Stomach (tissue), 9 donors: ENCODE results near the gene SHANK2. TPM values are rescaled to one million over a fixed set of nuclear protein-coding genes. Genes with fewer than 3 reads are reported as not detected.

Source experiments
- DNase-seq, 2 donors: peaks; one replicate each; pipeline versions ENCODE4 v3.0.0 to v3.0.0-alpha.2; 2013 to 2019
- H3K27ac ChIP-seq, 5 donors: fragments of 200-600 bp in 4 of 5; sonication (generic) in 4 of 5; one replicate each; pipeline ENCODE4 v1.5.1; 2013 to 2019; ENCODE audit warnings: mild to moderate bottlenecking in 1 of 5, moderate library complexity in 1 of 5
- H3K27me3 ChIP-seq, 3 donors: fragments of 200-600 bp; sonication (generic); one replicate each; pipeline ENCODE4 v1.5.1; 2017 to 2019; ENCODE audit warnings: mixed run types in 1 of 3
- H3K36me3 ChIP-seq, 4 donors: fragments of 200-600 bp; sonication (generic); 1 replicate in 3 of 4; 2 replicates in 1 of 4; pipeline ENCODE4 v1.5.1; 2016 to 2019
- H3K4me1 ChIP-seq, 4 donors: fragments of 200-600 bp; sonication (generic); one replicate each; pipeline ENCODE4 v1.5.1; 2016 to 2019
- H3K4me3 ChIP-seq, 4 donors: fragments of 200-600 bp; sonication (generic) in 3 of 4; one replicate each; pipeline ENCODE4 v1.5.1; 2016 to 2019; ENCODE audit warnings: mild to moderate bottlenecking in 1 of 4
- H3K9me3 ChIP-seq, 4 donors: fragments of 200-600 bp; sonication (generic); one replicate each; pipeline ENCODE4 v1.5.1; 2016 to 2019
- CTCF ChIP-seq, 7 experiments: fragments of 450-650 bp in 4 of 7; fragments of 200-600 bp in 3 of 7; sonication (generic) in 3 of 7; IDR thresholded peaks; one replicate each; pipeline ENCODE4 v1.5.1; 2016 to 2019; ENCODE audit warnings: antibody characterized with exemption in 7 of 7, control low read depth in 2 of 7, mild to moderate bottlenecking in 1 of 7
- EP300 ChIP-seq: sonication (generic); formaldehyde crosslinking; IDR thresholded peaks from one replicate; pipeline ENCODE4 v1.6.1; 2017; ENCODE audit warnings: antibody characterized with exemption
- POLR2A ChIP-seq, 4 donors: fragments of 450-650 bp; IDR thresholded peaks; one replicate each; pipeline ENCODE4 v1.6.1; 2016; ENCODE audit warnings: antibody characterized with exemption in 4 of 4, control low read depth in 2 of 4, mild to moderate bottlenecking in 1 of 4, moderate library complexity in 1 of 4
- POLR2AphosphoS5 ChIP-seq, 3 donors: sonication (generic); formaldehyde crosslinking; IDR thresholded peaks; one replicate each; pipeline ENCODE4 v1.6.1; 2016; ENCODE audit warnings: antibody characterized with exemption in 3 of 3
- WGBS, 5 donors: extraction: QIAGEN DNeasy Blood & Tissue Kit in 3 of 5; methylation state at CpG; one replicate each; pipeline versions ENCODE4 v1.1.5 to v1.1.7; 2013 to 2018; 5-methylcytosine and 5-hydroxymethylcytosine counted together
- intact Hi-C: fragments of 100-400 bp; cut with DNase I; formaldehyde crosslinking; loops from one replicate; pipeline ENCODE4 v1.15.1; 2023; ENCODE audit warnings: low total_unique reads
- polyA plus RNA-seq, 3 donors: library from polyadenylated mRNA; stranded (reverse); fragments of 200-250 nt; gene quantifications; one replicate each; pipeline ENCODE4 v1.2.3, GENCODE V29; 2013
- total RNA-seq, 5 donors: library from RNA; depleted of rRNA; stranded (reverse); fragments of >200 nt; gene quantifications; one replicate each; pipeline versions ENCODE4 v1.1.0 to v1.2.3, GENCODE V29; 2014 to 2016
- donor health status: healthy with polysubstance abuse.
- donor health status: Bipolar disorder and iron deficiency.
- donor health status: healthy.

SHANK2 gene
- total and polyA plus RNA-seq, 8 donors: 1.6 to 126 (median 47.1) TPM

GRCh38 chr11:71283971-71284441 is 31.6 kb upstream of the SHANK2 start:
- 30 to 51% (median 33%) methylated on average over 16 of the region's 16 CpGs for WGBS, 5 donors
- peaks cover 7 to 21% (median 19%) of the 10 kb centered on the region in 4 donors for H3K4me1 ChIP-seq
- peak overlapping the region in 3 of 4 donors; percentile 11 to 24 (median 18) for H3K4me3 ChIP-seq
- H3K9me3 ChIP-seq: peaks cover 0 to under 1% (median 0%) of the 10 kb centered on the region in 4 donors
- TF ChIP-seq POLR2AphosphoS5 (IDR thresholded peaks at IDR 0.05): peak in 2 of 3 donors; percentile 77 to 79
- no peak for TF ChIP-seq CTCF (IDR thresholded peaks at IDR 0.05)
- intact Hi-C loops: no loop called here
- DNase-seq: peak; percentile 94
- peak overlapping the region; percentile 78 to 82 (median 80) for H3K27ac ChIP-seq
- peaks cover 0 to 7% (median 0%) of the 10 kb centered on the region in 3 donors for H3K27me3 ChIP-seq
- no peaks in the 10 kb centered on the region for H3K36me3 ChIP-seq

GRCh38 chr11:71282581-71283351 is 30.4 kb upstream of the SHANK2 start:
- no peak overlapping the region for H3K4me3 ChIP-seq
- peaks cover 7 to 21% (median 19%) of the 10 kb centered on the region in 4 donors for H3K4me1 ChIP-seq
- H3K36me3 ChIP-seq: no peaks in the 10 kb centered on the region
- no peaks in the 10 kb centered on the region for H3K9me3 ChIP-seq
- intact Hi-C loops: no loop called here
- H3K27ac ChIP-seq: peak overlapping the region in 1 of 5 donors; percentile 81
- peaks cover 0 to 7% (median 0%) of the 10 kb centered on the region in 3 donors for H3K27me3 ChIP-seq
- peak; percentile 26 to 59 for DNase-seq
- 62 to 75% (median 63%) methylated on average over 9 to 15 of the region's 15 CpGs for WGBS, 5 donors
- TF ChIP-seq POLR2AphosphoS5 (IDR thresholded peaks at IDR 0.05) (no peak), CTCF (IDR thresholded peaks at IDR 0.05) (no peak), POLR2A (IDR thresholded peaks at IDR 0.05) (no peak), EP300 (no peak)

GRCh38 chr11:71281831-71282230 is 29.5 kb upstream of the SHANK2 start:
- Histone ChIP-seq H3K4me1 (peaks cover 3 to 15% (median 11%) of the 10 kb centered on the region in 4 donors), H3K27me3 (peaks cover 0 to 7% (median 0%) of the 10 kb centered on the region in 3 donors), H3K9me3 (no peaks in the 10 kb centered on the region), H3K36me3 (no peaks in the 10 kb centered on the region), H3K27ac (no peak overlapping the region), H3K4me3 (no peak overlapping the region)
- intact Hi-C loops: no loop called here
- peak in 1 of 2 donors; percentile 24 for DNase-seq
- WGBS, 5 donors: 81 to 90% (median 84%) methylated on average over 7 of the region's 7 CpGs
- no peak for TF ChIP-seq POLR2A (IDR thresholded peaks at IDR 0.05)
- no peak for TF ChIP-seq CTCF (IDR thresholded peaks at IDR 0.05)

GRCh38 chr11:71281204-71281603 is 28.8 kb upstream of the SHANK2 start:
- Histone ChIP-seq H3K9me3 (no peaks in the 10 kb centered on the region), H3K4me3 (no peak overlapping the region), H3K27me3 (peaks cover 0 to 7% (median 0%) of the 10 kb centered on the region in 3 donors), H3K27ac (no peak overlapping the region), H3K4me1 (peaks cover 0 to 11% (median 7%) of the 10 kb centered on the region in 4 donors), H3K36me3 (no peaks in the 10 kb centered on the region)
- 83 to 95% (median 94%) methylated on average over 3 of the region's 3 CpGs for WGBS, 5 donors
- peak in 1 of 2 donors; percentile 3 for DNase-seq
- TF ChIP-seq POLR2AphosphoS5 (IDR thresholded peaks at IDR 0.05) (no peak), EP300 (no peak), CTCF (IDR thresholded peaks at IDR 0.05) (no peak), POLR2A (IDR thresholded peaks at IDR 0.05) (no peak)
- intact Hi-C loops: no loop called here
